NCI-H2081 (cell line): Measurements from ENCODE around the gene PTPRK.

Experiments
- DNase-seq, 2 experiments: peaks; one replicate each; lab custom pipeline; 2025; lab: John Stamatoyannopoulos, UW

Gene PTPRK

GRCh38 chr6:128244751-128245405 lies 275.5 kb downstream of the PTPRK start:
- DNase-seq = no peak

DNA sequence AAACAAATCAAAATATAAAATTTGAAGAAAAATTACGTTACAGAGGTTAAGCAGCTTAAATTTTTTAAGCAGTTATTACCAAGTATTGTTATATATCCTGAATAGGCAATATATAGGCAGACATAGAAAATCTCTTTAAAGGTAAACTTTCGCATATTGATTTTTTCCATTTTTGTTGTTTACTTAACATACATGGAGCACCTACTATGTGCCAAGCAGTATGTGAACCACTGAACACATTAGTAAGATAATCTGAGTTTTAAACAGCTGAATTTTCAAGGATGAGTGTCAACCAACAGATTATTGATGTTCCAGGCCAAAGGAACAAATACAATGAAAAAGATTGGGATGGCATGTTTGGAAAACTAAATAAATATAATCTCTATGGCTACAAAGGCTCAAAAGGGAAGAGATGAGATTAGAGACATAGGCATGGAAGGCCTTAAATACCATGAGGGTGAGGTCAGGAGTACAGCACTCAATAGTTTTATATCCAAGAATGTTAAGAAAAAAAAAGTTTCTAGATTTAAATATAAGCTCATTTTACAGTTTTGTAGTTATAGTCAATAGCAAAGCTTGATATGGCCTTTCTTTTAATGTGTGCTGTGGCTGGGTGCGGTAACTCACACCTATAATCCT lies 277.5 kb downstream of the PTPRK start:
- DNase-seq = no peak

GRCh38 chr6:128241216-128241615 lies 279.2 kb downstream of the PTPRK start:
- no peak for DNase-seq

DNA sequence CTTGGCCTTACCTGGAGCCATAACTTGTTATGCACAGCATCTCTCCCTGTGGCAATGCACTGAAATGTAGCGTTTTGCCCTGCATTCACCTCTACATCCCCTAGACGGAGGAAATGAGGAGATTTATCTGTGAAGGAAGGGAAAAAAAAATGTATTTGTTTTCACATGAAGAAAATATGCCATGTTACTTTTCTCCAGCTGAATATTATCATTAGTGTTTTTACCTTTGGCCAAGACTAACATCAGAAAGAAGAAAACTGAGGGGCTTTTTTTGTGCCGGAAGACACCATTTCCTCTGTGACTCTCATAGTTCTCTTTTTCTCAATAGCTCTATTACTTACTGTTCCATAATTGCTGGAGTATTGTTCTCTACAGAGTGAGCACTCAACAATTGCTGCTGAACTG lies 280.4 kb downstream of the PTPRK start:
- no peak for DNase-seq

- DNase-seq = no peak
Observed at GRCh38 chr6:128239146-128239545, 281.3 kb downstream of the PTPRK start.

- DNase-seq = peak in 1 of 2 experiments; percentile 2
Observed at GRCh38 chr6:128238225-128238624, 282.2 kb downstream of the PTPRK start.

DNA sequence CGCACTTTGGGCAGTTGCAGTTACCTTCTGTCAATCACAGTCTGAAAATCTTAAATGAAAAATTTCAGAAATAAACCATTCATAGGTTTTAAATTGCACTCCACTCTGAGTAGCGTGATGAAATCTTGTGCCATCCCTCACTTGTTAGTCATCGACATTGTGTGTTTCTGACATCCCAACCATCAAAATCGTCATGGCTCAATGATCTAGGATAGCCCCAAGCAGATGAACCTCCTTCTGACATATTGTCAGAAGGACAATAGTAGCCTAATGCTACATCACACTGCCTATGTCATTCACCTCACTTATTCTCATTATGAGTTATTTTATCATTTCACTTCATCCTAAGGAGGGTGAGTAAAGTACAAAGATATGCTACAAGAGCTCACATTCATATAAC lies 284.8 kb downstream of the PTPRK start:
- no peak for DNase-seq

DNA sequence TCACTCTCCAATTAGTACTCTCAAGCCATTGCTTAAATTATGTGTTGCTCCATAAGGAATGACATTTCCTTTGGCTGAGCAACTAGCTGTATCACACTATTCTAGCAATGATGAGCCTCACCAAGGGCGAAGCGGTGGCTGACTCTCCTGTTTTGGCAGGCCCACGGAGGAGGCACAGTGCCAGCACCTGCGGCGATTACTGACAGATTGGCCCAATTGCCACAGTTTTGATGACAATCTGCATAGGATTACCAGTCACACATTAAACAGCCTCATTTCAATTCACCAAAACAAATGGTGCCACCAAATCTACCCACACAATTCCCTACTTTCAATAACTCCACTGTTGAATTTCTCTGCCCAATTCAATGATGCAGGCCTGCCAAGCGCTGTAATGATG lies 286.9 kb downstream of the PTPRK start:
- DNase-seq = peak; percentile 79 to 99

- DNase-seq = no peak
Observed at GRCh38 chr6:128230267-128230989, 290.0 kb downstream of the PTPRK start.

DNA sequence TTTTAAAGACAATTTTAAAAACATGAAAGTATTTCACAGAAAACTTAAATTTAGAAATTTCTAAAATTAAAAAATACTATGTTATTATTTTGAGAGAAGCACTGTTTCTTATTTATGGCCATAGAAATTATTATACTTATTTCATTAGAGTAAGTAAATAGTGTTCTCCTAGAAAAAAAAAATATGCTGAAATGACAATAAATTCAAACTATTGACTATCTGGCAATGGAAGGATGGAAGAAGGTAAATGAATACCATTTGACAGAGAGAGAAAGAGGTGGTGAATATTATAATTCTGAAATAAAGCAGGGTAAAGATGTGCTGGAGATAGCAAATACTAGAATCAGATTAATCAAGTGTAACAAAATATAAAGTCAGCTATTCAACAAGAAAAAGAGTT lies 294.8 kb downstream of the PTPRK start:
- DNase-seq = no peak

- no peak for DNase-seq
Observed at GRCh38 chr6:128216917-128217316, 303.5 kb downstream of the PTPRK start.

DNA sequence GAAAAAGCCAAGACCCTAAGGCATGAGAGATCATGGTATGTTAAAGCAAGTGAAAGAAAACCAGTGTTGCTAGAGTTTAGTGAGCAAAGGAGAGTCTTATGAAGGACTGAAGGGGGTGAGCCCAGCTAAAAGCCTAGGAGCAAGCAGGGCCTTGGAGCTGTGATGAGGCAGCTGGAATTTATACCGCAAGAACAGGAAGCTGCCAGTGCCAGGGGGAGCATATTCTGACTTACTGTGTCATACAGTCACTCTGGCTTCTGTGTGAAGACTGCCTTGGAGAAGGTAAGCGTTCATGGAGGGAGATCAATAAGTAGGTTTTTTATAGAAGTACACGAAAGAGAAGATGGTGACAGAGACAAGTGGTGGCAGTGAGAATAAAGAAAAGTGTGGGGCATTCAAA lies 310.6 kb downstream of the PTPRK start:
- DNase-seq = no peak

- DNase-seq = no peak
Observed at GRCh38 chr6:128208851-128209580, 311.4 kb downstream of the PTPRK start.

DNA sequence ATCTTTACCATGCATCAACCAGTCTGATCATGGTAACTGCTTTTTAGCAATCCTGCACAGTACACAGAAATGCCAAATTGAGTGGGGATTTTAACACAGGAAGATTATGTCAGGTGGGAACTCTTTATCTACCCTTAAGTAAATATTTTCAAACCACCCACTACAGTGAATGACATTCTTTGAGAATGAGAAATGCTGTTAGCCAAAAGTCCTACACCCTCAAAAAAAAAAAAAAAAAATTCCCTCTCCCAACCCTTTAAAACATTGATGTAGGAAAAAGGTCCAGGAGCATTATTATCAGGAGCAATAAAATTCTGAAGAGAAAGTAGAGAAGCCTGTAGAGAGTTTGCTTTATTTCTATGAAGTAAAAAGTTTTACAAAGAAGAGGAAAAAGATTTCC lies 312.3 kb downstream of the PTPRK start:
- no peak for DNase-seq

DNA sequence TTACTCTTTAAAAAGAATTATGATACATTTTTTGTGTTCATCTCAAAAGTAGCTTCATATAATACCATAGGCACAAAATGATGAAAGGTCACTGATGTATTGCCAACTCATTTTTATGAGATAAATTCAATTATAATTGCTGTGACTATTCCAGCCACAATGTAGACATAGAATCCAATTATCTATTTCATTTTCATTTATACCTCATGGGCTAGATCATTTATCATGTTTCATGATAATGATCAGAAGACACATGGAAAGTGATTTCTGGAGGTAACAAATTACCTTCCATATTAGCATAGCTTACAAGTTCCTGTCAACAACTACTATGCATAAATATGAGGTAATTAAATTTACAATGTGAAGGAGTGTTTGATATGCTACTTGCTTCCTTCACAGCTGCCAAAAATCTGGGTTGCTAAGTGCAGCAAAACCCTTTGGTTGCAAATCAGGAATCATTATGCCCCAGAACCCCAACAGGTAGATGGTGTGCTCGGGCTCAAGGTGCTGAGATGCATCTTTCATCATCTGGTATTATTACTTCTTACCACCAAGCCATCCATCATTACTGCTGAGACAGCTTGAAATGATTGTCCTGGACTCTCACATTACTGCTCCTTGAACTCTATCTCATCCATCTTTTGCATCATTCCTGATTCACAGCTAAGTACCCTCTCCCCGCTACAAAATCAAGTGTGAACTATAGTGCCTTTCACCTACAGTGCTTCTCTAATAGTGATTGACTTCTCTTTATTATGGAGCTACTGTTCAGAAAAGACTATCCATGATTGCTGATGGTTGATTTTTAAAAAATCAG lies 313.6 kb downstream of the PTPRK start:
- peak in 1 of 2 experiments; percentile 18 for DNase-seq

GRCh38 chr6:128204616-128205015 lies 315.8 kb downstream of the PTPRK start:
- no peak for DNase-seq

DNA sequence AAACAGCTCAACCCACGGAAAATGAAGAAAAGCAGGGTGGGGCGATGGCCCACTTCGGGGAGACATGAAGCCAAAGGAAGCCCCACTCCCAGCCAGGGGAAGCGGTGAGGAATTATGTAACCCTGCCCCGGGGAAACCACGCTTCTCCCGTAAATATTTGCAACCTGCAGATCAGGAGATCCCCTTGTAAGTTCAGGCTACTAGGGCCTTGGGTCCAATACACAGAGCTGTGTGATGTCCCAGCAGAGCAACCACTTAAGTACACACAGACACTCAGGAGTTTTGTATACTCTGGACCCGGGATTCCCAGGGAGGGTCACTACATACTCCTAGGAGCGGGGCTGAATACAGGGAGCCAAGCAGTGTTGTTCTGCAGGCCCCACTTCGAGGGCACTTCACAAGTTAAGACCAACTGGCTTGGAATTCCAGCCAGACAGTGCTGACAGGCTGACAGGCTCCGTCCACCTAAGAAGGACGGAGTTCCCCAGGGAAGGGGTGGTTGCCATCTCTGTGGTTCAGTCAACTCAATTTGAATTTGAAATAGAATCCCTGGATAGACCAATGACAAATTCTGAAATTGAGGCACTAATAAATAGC lies 318.1 kb downstream of the PTPRK start:
- no peak for DNase-seq

- no peak for DNase-seq
Observed at GRCh38 chr6:128200789-128201188, 319.6 kb downstream of the PTPRK start.

GRCh38 chr6:128199461-128199860 lies 320.9 kb downstream of the PTPRK start:
- no peak for DNase-seq

- no peak for DNase-seq
Observed at GRCh38 chr6:128192972-128193371, 327.4 kb downstream of the PTPRK start.

DNA sequence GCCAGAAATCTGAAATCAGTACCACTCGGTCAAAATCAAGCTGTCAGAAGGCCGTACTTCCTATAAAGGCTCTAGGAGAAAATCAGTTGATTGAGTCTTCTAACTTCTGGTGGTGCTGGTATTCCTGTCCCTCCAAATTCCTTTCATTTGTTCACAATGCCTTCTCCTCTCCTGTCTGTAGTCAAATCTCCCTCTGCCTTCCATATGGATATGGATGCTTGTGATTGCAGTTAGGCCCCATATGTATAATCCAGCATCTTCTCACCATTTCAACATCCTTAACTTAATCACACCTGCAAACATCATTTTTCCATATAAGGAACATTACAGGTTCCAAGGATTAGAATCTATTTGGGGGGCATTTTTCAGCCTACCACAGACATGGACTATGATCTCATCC lies 331.7 kb downstream of the PTPRK start:
- DNase-seq = no peak
